AG04450 (cell line): ENCODE results near the gene KHDC4. TPM values are rescaled to one million over a fixed set of nuclear protein-coding genes. Genes with fewer than 3 reads are reported as not detected.
A peak's percentile ranks its signal among the peaks of the same experiment; 100 is the strongest.

Experiments
- CTCF ChIA-PET: fragments of 300-600, 350-600 bp; formaldehyde crosslinking; extraction: SDS; loops from one replicate; lab custom pipeline; 2022; ENCODE audit warnings: antibody characterized with exemption, inconsistent platforms; lab: Charles Lee
- POLR2A ChIA-PET: fragments of 350-600 bp; formaldehyde crosslinking; extraction: SDS; loops from one replicate; lab custom pipeline; 2021; ENCODE audit warnings: antibody characterized with exemption, inconsistent platforms; lab: Yijun Ruan, JAX
- DNase-seq: peaks from one replicate; pipeline ENCODE4 v3.0.0-alpha.2; 2011; ENCODE audit warnings: low read depth, low spot score
- H3K27ac ChIP-seq: one replicate; pipeline ENCODE4 v1.5.1; 2012; ENCODE audit warnings: low read depth, low read length, control low read depth
- H3K27me3 ChIP-seq: one replicate; pipeline ENCODE4 v1.6.0; 2012; ENCODE audit warnings: low read length; ENCODE audit not compliant: control insufficient read depth, insufficient read depth
- H3K4me3 ChIP-seq: 2 replicates; pipeline ENCODE4 v1.5.1; 2011; ENCODE audit warnings: mild to moderate bottlenecking, low read depth, low read length, control low read depth
- H3K9me3 ChIP-seq: 2 replicates; pipeline ENCODE4 v1.5.1; 2012; ENCODE audit warnings: low read length; ENCODE audit not compliant: control insufficient read depth, insufficient read depth
- CTCF ChIP-seq: IDR thresholded peaks from 2 replicates; pipeline ENCODE4 v1.5.1; 2011; ENCODE audit warnings: low read depth, low read length, control low read depth, inconsistent platforms
- polyA minus RNA-seq: library from RNA; depleted of rRNA, polyadenylated mRNA; stranded (reverse); fragments of >200 nt; gene quantifications from 2 replicates; pipeline ENCODE4 v1.2.3, GENCODE V29; 2011; rRNA and poly(A)+ RNA removed
- polyA plus RNA-seq: library from polyadenylated mRNA; depleted of rRNA; stranded (reverse); fragments of >200 nt; gene quantifications from 2 replicates; pipeline ENCODE4 v1.2.3, GENCODE V29; 2011; rRNA removed

The KHDC4 gene
- polyA plus RNA-seq (34.9 and 39.0 TPM in 2 replicates), polyA minus RNA-seq (47.4 and 53.0 TPM in 2 replicates)

GRCh38 chr1:155934097-155934935 is at the start of gene KHDC4:
Gene KHDC4 (minus strand): TSS chr1:155934413. CDS start chr1:155934373, 40 bp downstream.
- H3K4me3 ChIP-seq: peak within 1 kb of the TSS; percentile 97
- H3K27me3 ChIP-seq: no peaks in the 10 kb centered on the region
- H3K9me3 ChIP-seq: no peaks in the 10 kb centered on the region; the same call in 1 of the 2 replicates
- ChIA-PET CTCF (interaction anchor here (0.6 to 2.5 kb wide), 3 partner anchors 55 to 132 kb away, joined by 3 to 12 read pairs (median 5); no protein-coding TSS in a partner anchor), POLR2A (interaction anchor here (0.6 to 1.7 kb wide), 8 partner anchors 9 to 147 kb away, joined by 3 to 8 read pairs (median 3); no protein-coding TSS in a partner anchor)
- peak; percentile 96 for DNase-seq
- peak; percentile 12; the same call in 1 of the 2 replicates for TF ChIP-seq CTCF
- H3K27ac ChIP-seq: peak within 1 kb of the TSS; percentile 81

GRCh38 chr1:155983191-155984024 is 49.2 kb upstream of the KHDC4 start:
- Histone ChIP-seq H3K4me3 (peak overlapping the region; percentile 85), H3K27ac (peak overlapping the region; percentile 92), H3K9me3 (no peaks in the 10 kb centered on the region; the same call in 1 of the 2 replicates), H3K27me3 (no peaks in the 10 kb centered on the region)
- ChIA-PET POLR2A (interaction anchor here (0.6 to 2.2 kb wide), 10 partner anchors 8 to 238 kb away, joined by 3 to 7 read pairs (median 3); partner anchors contain the start of gene KHDC4), CTCF (interaction anchor here (0.6 to 1.2 kb wide), 5 partner anchors 18 to 155 kb away, joined by 3 to 4 read pairs (median 3); no protein-coding TSS in a partner anchor)
- DNase-seq: peak; percentile 99
- no peak; the same call in 1 of the 2 replicates for TF ChIP-seq CTCF

GRCh38 chr1:155982106-155982505 is 47.9 kb upstream of the KHDC4 start:
- CTCF ChIA-PET: interaction anchor here (0.5 kb wide), 1 partner anchor 243 kb away, joined by 3 read pairs; no protein-coding TSS in a partner anchor

More at GRCh38 chr1:155982106-155982505, 47.9 kb upstream of the KHDC4 start:
- H3K27ac ChIP-seq: peak overlapping the region; percentile 92
- H3K4me3 ChIP-seq: peak overlapping the region; percentile 85
- no peak for DNase-seq
- POLR2A ChIA-PET: interaction anchor here (0.6 to 2.2 kb wide), 2 partner anchors 19 to 126 kb away, joined by 7 read pairs; no protein-coding TSS in a partner anchor
- TF ChIP-seq CTCF: no peak
- peaks cover 3% of the 10 kb centered on the region; the same call in 1 of the 2 replicates for H3K9me3 ChIP-seq
- H3K27me3 ChIP-seq: no peaks in the 10 kb centered on the region
